DND-41 (cell line): ENCODE results near the gene SPP2.

ENCODE experiments used
- ATAC-seq: fragments of 200-7000 bp; cut with Tn5 transposase; 3 replicates; pipeline ENCODE4 v1.9.1; 2021; ENCODE audit warnings: low read depth; ENCODE audit not compliant: insufficient read depth
- DNase-seq: peaks from one replicate; pipeline ENCODE4 v3.0.0-alpha.2; 2020
- H2AFZ ChIP-seq: 2 replicates; pipeline ENCODE4 v1.6.0; 2012; ENCODE audit warnings: low read depth, low read length
- H3K27ac ChIP-seq: 2 replicates; pipeline ENCODE4 v1.5.1; 2012; ENCODE audit warnings: low read length, inconsistent platforms
- H3K27me3 ChIP-seq: fragments of 200-600 bp; sonication (generic); 2 replicates; pipeline ENCODE4 v1.6.0; 2012; ENCODE audit warnings: low read length, mild to moderate bottlenecking, inconsistent platforms; ENCODE audit not compliant: insufficient read depth, poor library complexity
- H3K36me3 ChIP-seq: 2 replicates; pipeline ENCODE4 v1.5.1; 2012; ENCODE audit warnings: low read length, inconsistent platforms; ENCODE audit not compliant: insufficient read depth
- H3K4me1 ChIP-seq: 2 replicates; pipeline ENCODE4 v1.5.1; 2012; ENCODE audit warnings: mild to moderate bottlenecking, low read length; ENCODE audit not compliant: insufficient read depth
- H3K4me2 ChIP-seq: 2 replicates; pipeline ENCODE4 v1.6.0; 2012; ENCODE audit warnings: mild to moderate bottlenecking, moderate library complexity, low read length, inconsistent platforms; ENCODE audit not compliant: insufficient read depth
- H3K4me3 ChIP-seq, 2 experiments: fragments of 200-600 bp in 1 of 2; shearing (Covaris generic) in 1 of 2; 2 replicates each; pipeline ENCODE4 v1.5.1; 2012 to 2016; ENCODE audit warnings: inconsistent platforms in 2 of 2, low read length in 2 of 2, mild to moderate bottlenecking in 2 of 2, low read depth in 1 of 2, moderate library complexity in 1 of 2
- H3K79me2 ChIP-seq: 2 replicates; pipeline ENCODE4 v1.6.0; 2012; ENCODE audit warnings: low read length, inconsistent platforms; ENCODE audit not compliant: insufficient read depth
- H3K9ac ChIP-seq: 2 replicates; pipeline ENCODE4 v1.6.0; 2012; ENCODE audit warnings: low read depth, mild to moderate bottlenecking, inconsistent platforms, low read length, moderate library complexity
- H3K9me3 ChIP-seq: 2 replicates; pipeline ENCODE4 v1.5.1; 2012; ENCODE audit warnings: low read length, moderate library complexity, mild to moderate bottlenecking, inconsistent platforms; ENCODE audit not compliant: insufficient read depth, severe bottlenecking
- H4K20me1 ChIP-seq: 2 replicates; pipeline ENCODE4 v1.6.0; 2012; ENCODE audit warnings: low read length; ENCODE audit not compliant: insufficient read depth
- EZH2 ChIP-seq: IDR thresholded peaks from 3 replicates; pipeline ENCODE4 v1.6.1; 2012; ENCODE audit warnings: borderline replicate concordance, low read depth, mild to moderate bottlenecking, moderate library complexity, low read length, inconsistent platforms; ENCODE audit not compliant: severe bottlenecking
- TF ChIP-seq, protein P1 (sequence below): IDR thresholded peaks from 2 replicates; pipeline ENCODE4 v1.5.1; 2012; ENCODE audit warnings: borderline replicate concordance, low read length, moderate library complexity, mild to moderate bottlenecking; ENCODE audit not compliant: poor library complexity, severe bottlenecking; ENCODE audit errors: extremely low read depth

Gene SPP2

DNA sequence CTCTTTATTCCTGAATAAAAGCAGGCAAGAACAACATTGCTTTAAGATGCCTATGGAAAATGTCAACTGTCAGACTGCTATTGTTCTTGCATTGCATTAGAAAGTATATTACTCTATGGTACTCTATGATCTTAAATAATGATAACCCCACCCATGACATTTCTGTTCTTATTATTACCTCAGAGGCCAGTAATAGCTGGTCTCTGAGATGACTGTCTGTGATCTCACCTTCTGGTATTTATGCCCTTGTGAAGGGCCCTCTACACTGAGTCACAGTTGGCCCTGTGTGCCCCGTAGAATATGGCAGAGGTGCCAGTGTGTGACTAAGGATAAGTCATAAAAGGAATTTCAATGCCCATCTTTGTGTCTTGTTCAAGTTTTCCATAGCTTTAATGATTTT, 61.0 kb downstream of the SPP2 start:
- Histone ChIP-seq H3K79me2 (no peaks in the 10 kb centered on the region), H3K27ac (no peak overlapping the region), H2AFZ (no peak overlapping the region), H3K4me3 (no peak overlapping the region), H3K9ac (no peak overlapping the region), H3K4me2 (no peak overlapping the region), H4K20me1 (no peaks in the 10 kb centered on the region), H3K36me3 (no peaks in the 10 kb centered on the region), H3K4me1 (no peaks in the 10 kb centered on the region), H3K27me3 (no peaks in the 10 kb centered on the region), H3K9me3 (no peaks in the 10 kb centered on the region)
- DNase-seq (no peak), ATAC-seq (no peak)
- no peak for TF ChIP-seq EZH2
- TF ChIP-seq, protein P1, sequence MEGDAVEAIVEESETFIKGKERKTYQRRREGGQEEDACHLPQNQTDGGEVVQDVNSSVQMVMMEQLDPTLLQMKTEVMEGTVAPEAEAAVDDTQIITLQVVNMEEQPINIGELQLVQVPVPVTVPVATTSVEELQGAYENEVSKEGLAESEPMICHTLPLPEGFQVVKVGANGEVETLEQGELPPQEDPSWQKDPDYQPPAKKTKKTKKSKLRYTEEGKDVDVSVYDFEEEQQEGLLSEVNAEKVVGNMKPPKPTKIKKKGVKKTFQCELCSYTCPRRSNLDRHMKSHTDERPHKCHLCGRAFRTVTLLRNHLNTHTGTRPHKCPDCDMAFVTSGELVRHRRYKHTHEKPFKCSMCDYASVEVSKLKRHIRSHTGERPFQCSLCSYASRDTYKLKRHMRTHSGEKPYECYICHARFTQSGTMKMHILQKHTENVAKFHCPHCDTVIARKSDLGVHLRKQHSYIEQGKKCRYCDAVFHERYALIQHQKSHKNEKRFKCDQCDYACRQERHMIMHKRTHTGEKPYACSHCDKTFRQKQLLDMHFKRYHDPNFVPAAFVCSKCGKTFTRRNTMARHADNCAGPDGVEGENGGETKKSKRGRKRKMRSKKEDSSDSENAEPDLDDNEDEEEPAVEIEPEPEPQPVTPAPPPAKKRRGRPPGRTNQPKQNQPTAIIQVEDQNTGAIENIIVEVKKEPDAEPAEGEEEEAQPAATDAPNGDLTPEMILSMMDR, result no peak

DNA sequence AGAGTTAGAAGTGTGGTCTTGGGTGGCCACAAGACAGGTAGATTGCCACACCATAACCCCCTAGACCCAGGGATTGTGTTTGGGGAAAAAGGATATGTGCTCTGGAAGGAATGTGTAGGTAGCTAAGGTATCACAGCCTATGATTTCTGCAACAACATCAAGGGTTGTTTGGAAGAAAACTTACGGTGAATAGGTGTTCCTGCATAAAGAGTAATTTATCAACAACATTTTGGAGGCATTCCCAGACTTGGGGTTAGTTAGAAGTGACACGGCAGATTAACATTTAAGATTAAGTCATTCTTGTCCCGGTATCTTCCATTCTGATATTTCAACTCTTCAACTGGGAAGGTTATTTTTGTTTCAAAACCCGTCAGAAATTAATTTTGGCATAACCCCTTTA, 65.5 kb downstream of the SPP2 start:
- TF ChIP-seq EZH2, result no peak
- TF ChIP-seq, protein P1, result no peak
- H3K36me3 ChIP-seq, result no peaks in the 10 kb centered on the region
- DNase-seq (no peak), ATAC-seq (no peak)
- no peak overlapping the region for H3K4me2 ChIP-seq
- H3K27me3 ChIP-seq, result no peaks in the 10 kb centered on the region
- no peaks in the 10 kb centered on the region for H3K9me3 ChIP-seq
- H3K79me2 ChIP-seq, result no peaks in the 10 kb centered on the region
- no peak overlapping the region for H2AFZ ChIP-seq
- no peak overlapping the region for H3K27ac ChIP-seq
- H3K4me1 ChIP-seq, result no peaks in the 10 kb centered on the region
- H4K20me1 ChIP-seq, result no peaks in the 10 kb centered on the region
- H3K9ac ChIP-seq, result no peak overlapping the region
- no peak overlapping the region for H3K4me3 ChIP-seq

DNA sequence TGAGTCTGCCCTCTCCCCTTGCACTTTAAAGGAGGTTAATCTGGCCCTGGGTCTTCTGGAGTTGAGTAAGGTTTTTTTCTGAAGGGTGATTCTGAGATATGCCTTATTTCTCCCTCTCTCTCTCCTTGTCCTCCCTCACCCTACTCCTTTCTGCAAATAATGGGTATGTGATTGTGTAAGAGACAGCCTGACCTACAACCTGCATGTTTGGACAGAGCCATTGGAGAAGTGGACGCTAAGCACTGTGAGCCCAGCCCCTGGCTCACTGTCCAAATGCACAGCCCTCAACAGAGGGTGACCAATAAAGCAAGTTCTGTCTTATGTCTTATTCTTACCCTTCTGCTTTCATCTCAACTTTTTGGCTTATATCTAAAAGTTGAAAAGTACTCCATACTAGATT, 71.5 kb downstream of the SPP2 start:
- TF ChIP-seq EZH2, result no peak
- TF ChIP-seq, protein P1, result no peak
- H3K9ac ChIP-seq, result no peak overlapping the region
- no peaks in the 10 kb centered on the region for H3K27me3 ChIP-seq
- no peak overlapping the region for H2AFZ ChIP-seq
- no peaks in the 10 kb centered on the region for H4K20me1 ChIP-seq
- H3K4me1 ChIP-seq, result no peaks in the 10 kb centered on the region
- no peaks in the 10 kb centered on the region for H3K9me3 ChIP-seq
- DNase-seq (no peak), ATAC-seq (no peak)
- H3K79me2 ChIP-seq, result no peaks in the 10 kb centered on the region
- no peak overlapping the region for H3K4me2 ChIP-seq
- H3K36me3 ChIP-seq, result no peaks in the 10 kb centered on the region
- no peak overlapping the region for H3K4me3 ChIP-seq
- no peak overlapping the region for H3K27ac ChIP-seq

DNA sequence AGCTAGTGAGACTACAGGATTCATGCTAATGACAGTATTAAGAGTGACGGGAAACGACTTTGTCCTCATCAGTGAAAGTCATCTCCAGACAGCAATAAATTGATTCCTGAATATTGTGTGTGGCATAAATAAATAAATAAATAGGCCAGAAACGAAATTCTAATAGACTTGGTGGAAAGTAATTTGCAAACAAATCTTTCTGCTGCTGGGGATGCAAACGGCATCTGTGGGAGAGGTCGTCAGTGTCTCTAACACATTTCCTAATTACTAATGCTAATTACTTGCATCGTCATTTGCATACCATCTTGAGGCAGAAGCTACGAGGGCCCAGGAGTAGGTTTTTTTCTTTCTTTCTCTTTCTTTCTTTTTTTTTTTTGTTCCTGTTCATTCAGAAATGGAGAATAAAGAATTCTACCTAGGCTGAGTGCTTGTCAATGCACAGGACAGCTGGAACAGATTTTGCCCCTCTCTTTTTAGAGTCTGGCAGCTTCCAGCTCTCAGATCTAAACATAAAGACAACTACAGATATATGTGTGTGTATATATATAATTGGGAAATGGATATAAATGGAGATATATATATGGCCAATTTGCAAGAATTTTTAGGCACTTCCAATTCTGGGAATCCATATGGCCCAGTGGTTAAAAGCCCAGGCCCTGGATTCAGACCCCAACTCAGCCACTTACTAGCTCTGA, 75.1 kb downstream of the SPP2 start:
- Histone ChIP-seq H3K4me2 (no peak overlapping the region), H3K4me3 (no peak overlapping the region), H3K27ac (no peak overlapping the region), H3K4me1 (no peaks in the 10 kb centered on the region), H3K27me3 (no peaks in the 10 kb centered on the region), H2AFZ (no peak overlapping the region), H4K20me1 (no peaks in the 10 kb centered on the region), H3K9ac (no peak overlapping the region), H3K79me2 (no peaks in the 10 kb centered on the region), H3K36me3 (no peaks in the 10 kb centered on the region), H3K9me3 (no peaks in the 10 kb centered on the region)
- no peak for ATAC-seq
- TF ChIP-seq EZH2, result no peak
- TF ChIP-seq, protein P1, result no peak
- DNase-seq, result no peak
